Ishikawa (cell line): ENCODE data around the gene C1QTNF9B.

ENCODE experiments used
- CEBPB ChIP-seq: IDR thresholded peaks from 2 replicates; pipeline ENCODE4 v1.6.1; 2012
- CREB1 ChIP-seq: IDR thresholded peaks from 2 replicates; pipeline ENCODE4 v1.6.1; 2012; ENCODE audit warnings: low read depth
- EGR1 ChIP-seq: IDR thresholded peaks from 2 replicates; pipeline ENCODE4 v1.6.1; 2012
- FOXM1 ChIP-seq: IDR thresholded peaks from 2 replicates; pipeline ENCODE4 v1.6.1; 2012; ENCODE audit warnings: low read depth, borderline replicate concordance
- MAX ChIP-seq: IDR thresholded peaks from 2 replicates; pipeline ENCODE4 v1.6.1; 2012
- NFIC ChIP-seq: IDR thresholded peaks from 2 replicates; pipeline ENCODE4 v1.6.1; 2012
- TAF1 ChIP-seq: IDR thresholded peaks from 2 replicates; pipeline ENCODE4 v1.6.1; 2012; ENCODE audit warnings: low read depth, mild to moderate bottlenecking
- TCF12 ChIP-seq: IDR thresholded peaks from 2 replicates; pipeline ENCODE4 v1.6.1; 2012; ENCODE audit warnings: low read depth
- USF1 ChIP-seq: IDR thresholded peaks from 2 replicates; pipeline ENCODE4 v1.6.1; 2012
- ZBTB7A ChIP-seq: IDR thresholded peaks from 2 replicates; pipeline ENCODE4 v1.6.1; 2012; ENCODE audit warnings: low read depth

C1QTNF9B gene

GRCh38 chr13:23842406-23842805 is 54.9 kb downstream of the C1QTNF9B start:
- no peak for TF ChIP-seq TCF12
- TF ChIP-seq EGR1, result no peak
- no peak for TF ChIP-seq MAX
- no peak for TF ChIP-seq CEBPB
- no peak for TF ChIP-seq TAF1
- TF ChIP-seq NFIC, result no peak
- TF ChIP-seq FOXM1, result no peak
- no peak for TF ChIP-seq ZBTB7A
- no peak for TF ChIP-seq USF1
- TF ChIP-seq CREB1, result no peak
